Measurements from ENCODE around the gene PAM.

The PAM gene

DNA sequence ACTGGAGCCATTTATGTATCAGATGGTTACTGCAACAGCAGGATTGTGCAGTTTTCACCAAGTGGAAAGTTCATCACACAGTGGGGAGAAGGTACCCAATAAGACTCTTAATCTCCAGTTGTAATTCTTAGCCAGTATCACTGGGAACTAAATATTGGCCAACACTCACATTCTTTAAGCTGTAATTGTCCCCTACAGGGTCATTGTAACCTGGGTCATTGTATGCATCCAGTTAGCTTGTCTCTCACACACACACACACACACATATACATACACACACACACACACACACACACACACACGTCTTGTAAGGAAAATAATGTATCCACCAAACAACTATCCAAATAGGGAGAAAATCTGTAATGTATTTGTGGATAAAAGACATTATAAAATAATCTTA is 251.8 kb downstream of the PAM start:
- Histone ChIP-seq H3K9me3 (replicated peaks; ENCODE audit: insufficient read depth, low read length) (no peaks in the 10 kb centered on the region), H4K20me1 (ENCODE audit: insufficient read depth, low read length) (no peaks in the 10 kb centered on the region), H2AFZ (ENCODE audit: low read length) (no peak overlapping the region), H3K79me2 (ENCODE audit: low read length) (no peaks in the 10 kb centered on the region), H3K4me2 (ENCODE audit: low read depth, low read length) (no peak overlapping the region), H3K27ac (ENCODE audit: low read length) (no peak overlapping the region), H3K4me3 (ENCODE audit: low read length) (no peak overlapping the region), H3K9ac (ENCODE audit: low read length) (no peak overlapping the region), H3K27me3 (replicated peaks; ENCODE audit: insufficient read depth, low read length) (no peaks in the 10 kb centered on the region), H3K9me2 (replicated peaks; ENCODE audit: insufficient read depth, low read length) (no peaks in the 10 kb centered on the region; the same call in 1 of the 2 replicates), H3K36me3 (replicated peaks; ENCODE audit: insufficient read depth, low read length) (no peaks in the 10 kb centered on the region), H3K4me1 (ENCODE audit: low read length) (no peaks in the 10 kb centered on the region), H3F3A (ENCODE audit: insufficient read depth, low read length) (no peaks in the 10 kb centered on the region)
- DNase-seq, result no peak
- TF ChIP-seq, protein P1, sequence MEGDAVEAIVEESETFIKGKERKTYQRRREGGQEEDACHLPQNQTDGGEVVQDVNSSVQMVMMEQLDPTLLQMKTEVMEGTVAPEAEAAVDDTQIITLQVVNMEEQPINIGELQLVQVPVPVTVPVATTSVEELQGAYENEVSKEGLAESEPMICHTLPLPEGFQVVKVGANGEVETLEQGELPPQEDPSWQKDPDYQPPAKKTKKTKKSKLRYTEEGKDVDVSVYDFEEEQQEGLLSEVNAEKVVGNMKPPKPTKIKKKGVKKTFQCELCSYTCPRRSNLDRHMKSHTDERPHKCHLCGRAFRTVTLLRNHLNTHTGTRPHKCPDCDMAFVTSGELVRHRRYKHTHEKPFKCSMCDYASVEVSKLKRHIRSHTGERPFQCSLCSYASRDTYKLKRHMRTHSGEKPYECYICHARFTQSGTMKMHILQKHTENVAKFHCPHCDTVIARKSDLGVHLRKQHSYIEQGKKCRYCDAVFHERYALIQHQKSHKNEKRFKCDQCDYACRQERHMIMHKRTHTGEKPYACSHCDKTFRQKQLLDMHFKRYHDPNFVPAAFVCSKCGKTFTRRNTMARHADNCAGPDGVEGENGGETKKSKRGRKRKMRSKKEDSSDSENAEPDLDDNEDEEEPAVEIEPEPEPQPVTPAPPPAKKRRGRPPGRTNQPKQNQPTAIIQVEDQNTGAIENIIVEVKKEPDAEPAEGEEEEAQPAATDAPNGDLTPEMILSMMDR (IDR thresholded peaks at IDR 0.05; ENCODE audit: low read length), result no peak
- no peak for TF ChIP-seq EZH2phosphoT487 (IDR thresholded peaks at IDR 0.05; ENCODE audit: low read length)

DNA sequence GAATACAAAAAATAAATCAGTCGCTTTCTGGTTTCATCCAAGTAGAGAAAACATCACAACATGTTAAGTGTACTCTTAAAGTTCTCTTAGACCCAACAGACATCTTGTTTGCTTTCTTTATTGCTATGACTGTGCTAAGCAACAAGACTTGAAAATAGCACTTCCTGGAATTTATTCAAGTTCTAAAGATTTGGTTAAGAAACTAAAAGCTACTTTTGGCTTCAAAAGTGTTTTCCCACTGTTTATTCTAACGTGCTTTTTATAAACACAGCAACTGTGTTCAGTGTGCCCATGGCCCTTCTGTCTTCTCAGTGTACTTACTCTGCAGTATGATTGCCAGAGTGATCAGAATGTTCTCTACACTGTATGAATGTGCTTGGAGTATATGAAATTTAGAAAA is 255.1 kb downstream of the PAM start:
- Histone ChIP-seq H3F3A (ENCODE audit: insufficient read depth, low read length) (no peaks in the 10 kb centered on the region), H3K27ac (ENCODE audit: low read length) (no peak overlapping the region), H4K20me1 (ENCODE audit: insufficient read depth, low read length) (no peaks in the 10 kb centered on the region), H3K9me3 (replicated peaks; ENCODE audit: insufficient read depth, low read length) (no peaks in the 10 kb centered on the region), H3K4me1 (ENCODE audit: low read length) (no peaks in the 10 kb centered on the region), H3K9me2 (replicated peaks; ENCODE audit: insufficient read depth, low read length) (no peaks in the 10 kb centered on the region), H2AFZ (ENCODE audit: low read length) (no peak overlapping the region), H3K4me3 (ENCODE audit: low read length) (no peak overlapping the region), H3K9ac (ENCODE audit: low read length) (no peak overlapping the region), H3K4me2 (ENCODE audit: low read depth, low read length) (no peak overlapping the region), H3K27me3 (replicated peaks; ENCODE audit: insufficient read depth, low read length) (no peaks in the 10 kb centered on the region), H3K79me2 (ENCODE audit: low read length) (no peaks in the 10 kb centered on the region), H3K36me3 (replicated peaks; ENCODE audit: insufficient read depth, low read length) (no peaks in the 10 kb centered on the region)
- TF ChIP-seq, protein P1 (IDR thresholded peaks at IDR 0.05; ENCODE audit: low read length), result no peak
- TF ChIP-seq EZH2phosphoT487 (IDR thresholded peaks at IDR 0.05; ENCODE audit: low read length), result no peak
- TF ChIP-seq EZH2 (optimal IDR thresholded peaks at IDR 0.05; ENCODE audit: low read depth, low read length), result no peak
- DNase-seq, result no peak

DNA sequence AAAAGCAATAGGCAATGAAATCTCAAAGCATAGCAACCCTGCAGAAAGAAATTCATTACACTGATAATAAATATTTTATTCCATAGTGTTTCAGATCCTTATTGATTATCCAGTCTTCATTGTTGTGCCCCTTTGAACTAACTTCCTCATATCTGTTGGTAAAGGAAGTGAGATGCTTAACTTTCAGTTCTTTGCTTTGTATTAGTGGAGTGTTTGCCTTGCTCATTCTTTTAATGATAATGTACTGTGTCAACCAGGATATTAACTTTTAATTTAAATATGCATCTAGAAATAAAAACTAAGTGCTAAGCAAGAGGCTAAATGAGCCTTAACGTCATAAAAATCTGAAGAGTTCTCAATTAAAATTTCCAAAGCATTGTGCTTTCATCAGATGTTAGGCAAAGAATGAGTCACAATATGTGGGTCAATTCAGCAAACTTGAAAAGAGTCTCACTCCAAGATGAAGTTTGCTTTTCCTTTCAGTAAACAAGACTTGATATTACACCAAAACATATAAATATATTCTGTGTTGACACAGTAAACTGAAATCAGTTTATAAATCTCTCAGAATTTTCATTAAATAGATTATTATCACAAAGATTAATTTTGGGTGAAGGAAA is 258.9 kb downstream of the PAM start:
- Histone ChIP-seq H3K36me3 (replicated peaks; ENCODE audit: insufficient read depth, low read length) (no peaks in the 10 kb centered on the region; the same call in 1 of the 2 replicates), H3K79me2 (ENCODE audit: low read length) (no peaks in the 10 kb centered on the region), H3K9me2 (replicated peaks; ENCODE audit: insufficient read depth, low read length) (no peaks in the 10 kb centered on the region), H3K27ac (ENCODE audit: low read length) (no peak overlapping the region), H3K4me2 (ENCODE audit: low read depth, low read length) (no peak overlapping the region), H3F3A (ENCODE audit: insufficient read depth, low read length) (no peaks in the 10 kb centered on the region), H3K4me3 (ENCODE audit: low read length) (no peak overlapping the region), H2AFZ (ENCODE audit: low read length) (no peak overlapping the region), H4K20me1 (ENCODE audit: insufficient read depth, low read length) (no peaks in the 10 kb centered on the region), H3K27me3 (replicated peaks; ENCODE audit: insufficient read depth, low read length) (no peaks in the 10 kb centered on the region), H3K9ac (ENCODE audit: low read length) (no peak overlapping the region), H3K4me1 (ENCODE audit: low read length) (no peaks in the 10 kb centered on the region), H3K9me3 (replicated peaks; ENCODE audit: insufficient read depth, low read length) (no peaks in the 10 kb centered on the region)
- no peak for DNase-seq
- no peak for TF ChIP-seq EZH2phosphoT487 (IDR thresholded peaks at IDR 0.05; ENCODE audit: low read length)
- TF ChIP-seq EZH2 (optimal IDR thresholded peaks at IDR 0.05; ENCODE audit: low read depth, low read length), result no peak

DNA sequence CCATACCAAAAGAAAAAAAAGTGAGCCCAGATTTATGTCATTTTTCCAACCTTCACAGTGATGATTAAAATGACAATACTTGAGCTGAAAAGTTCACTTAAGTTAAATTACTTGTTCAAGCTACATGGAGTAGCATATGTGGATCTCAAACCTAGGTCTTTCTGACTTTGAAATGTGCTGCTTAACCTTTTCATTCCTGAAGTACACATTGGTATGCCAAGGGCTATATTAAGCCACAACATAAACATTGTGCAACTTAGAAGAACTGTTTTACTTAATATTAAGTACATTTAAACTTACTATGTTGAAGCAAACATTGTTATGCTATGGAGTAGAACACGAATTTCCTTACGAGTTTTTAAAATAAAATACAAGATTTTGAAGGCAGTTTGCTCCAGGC is 259.9 kb downstream of the PAM start:
- Histone ChIP-seq H3K4me2 (ENCODE audit: low read depth, low read length) (no peak overlapping the region), H3K79me2 (ENCODE audit: low read length) (no peaks in the 10 kb centered on the region), H3K9me3 (replicated peaks; ENCODE audit: insufficient read depth, low read length) (no peaks in the 10 kb centered on the region), H3K4me3 (ENCODE audit: low read length) (no peak overlapping the region), H3K9ac (ENCODE audit: low read length) (no peak overlapping the region), H4K20me1 (ENCODE audit: insufficient read depth, low read length) (no peaks in the 10 kb centered on the region), H3F3A (ENCODE audit: insufficient read depth, low read length) (no peaks in the 10 kb centered on the region), H3K36me3 (replicated peaks; ENCODE audit: insufficient read depth, low read length) (no peaks in the 10 kb centered on the region; the same call in 1 of the 2 replicates), H3K9me2 (replicated peaks; ENCODE audit: insufficient read depth, low read length) (no peaks in the 10 kb centered on the region), H2AFZ (ENCODE audit: low read length) (no peak overlapping the region), H3K27me3 (replicated peaks; ENCODE audit: insufficient read depth, low read length) (no peaks in the 10 kb centered on the region), H3K27ac (ENCODE audit: low read length) (no peak overlapping the region), H3K4me1 (ENCODE audit: low read length) (no peaks in the 10 kb centered on the region)
- DNase-seq, result no peak
- TF ChIP-seq, protein P1 (IDR thresholded peaks at IDR 0.05; ENCODE audit: low read length), result no peak
- no peak for TF ChIP-seq EZH2 (optimal IDR thresholded peaks at IDR 0.05; ENCODE audit: low read depth, low read length)
- TF ChIP-seq EZH2phosphoT487 (IDR thresholded peaks at IDR 0.05; ENCODE audit: low read length), result no peak

All from MM.1S (cell line).